Activated CD4-positive, CD25-positive, alpha-beta regulatory T cell treated with anti-CD3 and anti-CD28 coated beads, Interleukin-2, amount 50 U/mL, for 72 hours (primary cell): ENCODE results near the gene LRP1.
"Not testable (repeated sequence)": the region's sequence is repeated elsewhere in the genome, so short reads cannot be mapped to it uniquely, and the experiment has no call there.

ENCODE experiments used
- DNase-seq: peaks from one replicate; pipeline ENCODE4 v3.0.0; 2021

The LRP1 gene

GRCh38 chr12:57112492-57113294 lies 15.6 kb upstream of the LRP1 start:
- no peak for DNase-seq

- no peak for DNase-seq
Observed at GRCh38 chr12:57116580-57117281, 11.6 kb upstream of the LRP1 start.

- DNase-seq: no peak
Observed at GRCh38 chr12:57118711-57119271, 9.5 kb upstream of the LRP1 start.

GRCh38 chr12:57119294-57120085 lies 8.8 kb upstream of the LRP1 start:
- no peak for DNase-seq

GRCh38 chr12:57120718-57121117 lies 7.6 kb upstream of the LRP1 start:
- not testable (repeated sequence) for DNase-seq

- no peak for DNase-seq
Observed at GRCh38 chr12:57123813-57124212, 4.5 kb upstream of the LRP1 start.

- DNase-seq: peak; percentile 75
Observed at GRCh38 chr12:57124261-57124877, 3.9 kb upstream of the LRP1 start.

- no peak for DNase-seq
Observed at GRCh38 chr12:57126061-57126460, 2.2 kb upstream of the LRP1 start.

GRCh38 chr12:57126561-57126960 lies 1.7 kb upstream of the LRP1 start:
- no peak for DNase-seq

GRCh38 chr12:57127101-57127725 lies 1.1 kb upstream of the LRP1 start:
- DNase-seq: peak; percentile 37

GRCh38 chr12:57128519-57129247 lies 400 bp downstream of the LRP1 start:
- no peak for DNase-seq

- DNase-seq: no peak
Observed at GRCh38 chr12:57129321-57129842, 1.1 kb downstream of the LRP1 start.

- no peak for DNase-seq
Observed at GRCh38 chr12:57129889-57130288, 1.6 kb downstream of the LRP1 start.

GRCh38 chr12:57130941-57131340 lies 2.7 kb downstream of the LRP1 start:
- no peak for DNase-seq

- no peak for DNase-seq
Observed at GRCh38 chr12:57131896-57132744, 3.8 kb downstream of the LRP1 start.

GRCh38 chr12:57133013-57133569 lies 4.8 kb downstream of the LRP1 start:
- DNase-seq: no peak

- no peak for DNase-seq
Observed at GRCh38 chr12:57133916-57134315, 5.6 kb downstream of the LRP1 start.

GRCh38 chr12:57134949-57135348 lies 6.7 kb downstream of the LRP1 start:
- DNase-seq: no peak

GRCh38 chr12:57135527-57136326 lies 7.4 kb downstream of the LRP1 start:
- no peak for DNase-seq
